ENCODE results near the gene NDFIP1. TPM values are rescaled to one million over a fixed set of nuclear protein-coding genes. Genes with fewer than 3 reads are reported as not detected.

Gene NDFIP1
- total RNA-seq, 1 experiment from 2014 or later: 37.8 TPM

- Histone ChIP-seq H3K9me2 (ENCODE audit: insufficient read depth) (no peaks in the 10 kb centered on the region), H3K9ac (ENCODE audit: low read length) (no peak overlapping the region), H3K79me2 (ENCODE audit: insufficient read depth, low read length) (no peaks in the 10 kb centered on the region), H3K27ac (ENCODE audit: low read depth, low read length) (no peak overlapping the region), H2AFZ (ENCODE audit: low read depth, low read length, poor library complexity, severe bottlenecking) (no peak overlapping the region), H3K36me3 (ENCODE audit: control insufficient read depth in 1 of 2, insufficient read depth in 2 of 2, low read length in 2 of 2) (no peaks in the 10 kb centered on the region), H3K4me3 (replicated peaks in 1 of 2; ENCODE audit: low read depth in 1 of 2, low read length in 2 of 2) (no peak overlapping the region), H3K4me1 (ENCODE audit: control insufficient read depth in 1 of 2, insufficient read depth in 2 of 2, low read length in 2 of 2) (peaks cover 0 to 19% of the 10 kb centered on the region in 2 experiments; a peak in 2 of 4 replicates), H4K20me1 (ENCODE audit: insufficient read depth) (no peaks in the 10 kb centered on the region), H3K4me2 (ENCODE audit: low read length) (no peak overlapping the region), H3K27me3 (ENCODE audit: insufficient read depth, low read length) (no peaks in the 10 kb centered on the region), H3K9me3 (ENCODE audit: control insufficient read depth in 1 of 2, insufficient read depth in 1 of 2, low read depth in 1 of 2, low read length in 2 of 2) (no peaks in the 10 kb centered on the region)
- DNase-seq (ENCODE audit: low read depth, low spot score) (no peak), ATAC-seq (no peak)
- POLR2A ChIA-PET: no interaction called here
- RAD21 ChIA-PET (ENCODE audit: low non-redundant PET in 1 of 2, low total read pairs in 2 of 2, uncharacterized antibody in 2 of 2, unreplicated experiment in 2 of 2): no interaction called here
- TF ChIP-seq ZFX (IDR thresholded peaks at IDR 0.05) (no peak), SRF (IDR thresholded peaks at IDR 0.05; ENCODE audit: low read depth) (no peak), REST (IDR thresholded peaks at IDR 0.05; ENCODE audit: low read depth) (no peak), RAD21 (IDR thresholded peaks at IDR 0.05; ENCODE audit: low read depth) (no peak), EGR1 (IDR thresholded peaks at IDR 0.05; ENCODE audit: low read depth) (no peak), MAX (IDR thresholded peaks at IDR 0.05) (no peak)
- CTCF ChIA-PET: no interaction called here
- intact Hi-C loops (cut with micrococcal nuclease): no loop called here
- BruUV-seq (replicated peaks): no TSS peak
Observed at GRCh38 chr5:142197098-142197497, 88.5 kb downstream of the NDFIP1 start.

- ATAC-seq: no peak
- no TSS peak for BruUV-seq (replicated peaks)
- no peaks in the 10 kb centered on the region for H3K27me3 ChIP-seq (ENCODE audit: insufficient read depth, low read length)
Observed at GRCh38 chr5:142197781-142198180, 89.2 kb downstream of the NDFIP1 start.

More at GRCh38 chr5:142197781-142198180, 89.2 kb downstream of the NDFIP1 start:
- no peak overlapping the region for H3K9ac ChIP-seq (ENCODE audit: low read length)
- H3K9me3 ChIP-seq (ENCODE audit: control insufficient read depth in 1 of 2, insufficient read depth in 1 of 2, low read depth in 1 of 2, low read length in 2 of 2): no peaks in the 10 kb centered on the region
- no peaks in the 10 kb centered on the region for H3K9me2 ChIP-seq (ENCODE audit: insufficient read depth)
- TF ChIP-seq REST (IDR thresholded peaks at IDR 0.05; ENCODE audit: low read depth) (no peak), POLR2A (IDR thresholded peaks at IDR 0.05; ENCODE audit: borderline replicate concordance, extremely low read depth, insufficient read depth, insufficient read length) (no peak), POLR2AphosphoS5 (IDR thresholded peaks at IDR 0.05; ENCODE audit: low read depth, low read length) (no peak), EZH2phosphoT487 (IDR thresholded peaks at IDR 0.05; ENCODE audit: borderline replicate concordance) (no peak)
- H3K4me1 ChIP-seq (ENCODE audit: control insufficient read depth in 1 of 2, insufficient read depth in 2 of 2, low read length in 2 of 2): peaks cover 0 to 23% of the 10 kb centered on the region in 2 experiments; a peak in 2 of 4 replicates
- no peak for DNase-seq (ENCODE audit: low read depth, low spot score)
- no peaks in the 10 kb centered on the region for H3K79me2 ChIP-seq (ENCODE audit: insufficient read depth, low read length)
- H2AFZ ChIP-seq (ENCODE audit: low read depth, low read length, poor library complexity, severe bottlenecking): no peak overlapping the region
- H3K4me2 ChIP-seq (ENCODE audit: low read length): no peak overlapping the region
- H3K27ac ChIP-seq (ENCODE audit: low read depth, low read length): no peak overlapping the region
- RAD21 ChIA-PET (ENCODE audit: low non-redundant PET in 1 of 2, low total read pairs in 2 of 2, uncharacterized antibody in 2 of 2, unreplicated experiment in 2 of 2): no interaction called here
- POLR2A ChIA-PET: no interaction called here
- intact Hi-C loops (cut with micrococcal nuclease): no loop called here
- CTCF ChIA-PET: no interaction called here
- no peaks in the 10 kb centered on the region for H3K36me3 ChIP-seq (ENCODE audit: control insufficient read depth in 1 of 2, insufficient read depth in 2 of 2, low read length in 2 of 2)
- no peaks in the 10 kb centered on the region for H4K20me1 ChIP-seq (ENCODE audit: insufficient read depth)
- H3K4me3 ChIP-seq (replicated peaks in 1 of 2; ENCODE audit: low read depth in 1 of 2, low read length in 2 of 2): no peak overlapping the region

All from HCT116 (cell line).